Lower leg skin (tissue), 3 donors: ENCODE data around the gene HOXB1.

Experiments
- POLR2A ChIP-seq, 2 donors: fragments of 450-650 bp; IDR thresholded peaks; one replicate each; pipeline ENCODE4 v1.6.1; 2016 to 2017; ENCODE audit warnings: antibody characterized with exemption in 2 of 2, mild to moderate bottlenecking in 1 of 2, moderate library complexity in 1 of 2
- TF ChIP-seq, protein P1 (sequence below), 3 donors: fragments of 450-650 bp; IDR thresholded peaks; one replicate each; pipeline ENCODE4 v1.5.1; 2016; ENCODE audit warnings: antibody characterized with exemption in 3 of 3, mild to moderate bottlenecking in 3 of 3, moderate library complexity in 2 of 3

DNA sequence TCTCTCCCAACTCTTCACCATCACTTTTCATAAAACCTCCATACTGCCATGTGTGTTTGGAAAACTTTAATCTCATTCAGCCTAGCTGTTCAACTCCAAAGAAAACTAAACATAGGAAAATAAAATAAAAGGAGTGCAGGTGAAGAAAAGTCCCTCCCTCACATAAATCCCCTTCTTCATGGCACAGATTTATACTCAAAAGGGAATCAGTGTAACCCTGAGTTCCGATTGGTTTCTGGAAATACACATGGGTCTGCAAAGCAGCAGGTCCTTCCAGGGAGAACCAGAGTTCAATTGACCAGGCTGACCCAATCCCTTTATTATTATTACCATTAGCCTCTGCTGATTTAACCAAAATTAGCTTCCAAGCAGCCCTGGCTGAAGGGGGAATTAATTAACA lies 23.0 kb upstream of the HOXB1 start:
- TF ChIP-seq, protein P1, sequence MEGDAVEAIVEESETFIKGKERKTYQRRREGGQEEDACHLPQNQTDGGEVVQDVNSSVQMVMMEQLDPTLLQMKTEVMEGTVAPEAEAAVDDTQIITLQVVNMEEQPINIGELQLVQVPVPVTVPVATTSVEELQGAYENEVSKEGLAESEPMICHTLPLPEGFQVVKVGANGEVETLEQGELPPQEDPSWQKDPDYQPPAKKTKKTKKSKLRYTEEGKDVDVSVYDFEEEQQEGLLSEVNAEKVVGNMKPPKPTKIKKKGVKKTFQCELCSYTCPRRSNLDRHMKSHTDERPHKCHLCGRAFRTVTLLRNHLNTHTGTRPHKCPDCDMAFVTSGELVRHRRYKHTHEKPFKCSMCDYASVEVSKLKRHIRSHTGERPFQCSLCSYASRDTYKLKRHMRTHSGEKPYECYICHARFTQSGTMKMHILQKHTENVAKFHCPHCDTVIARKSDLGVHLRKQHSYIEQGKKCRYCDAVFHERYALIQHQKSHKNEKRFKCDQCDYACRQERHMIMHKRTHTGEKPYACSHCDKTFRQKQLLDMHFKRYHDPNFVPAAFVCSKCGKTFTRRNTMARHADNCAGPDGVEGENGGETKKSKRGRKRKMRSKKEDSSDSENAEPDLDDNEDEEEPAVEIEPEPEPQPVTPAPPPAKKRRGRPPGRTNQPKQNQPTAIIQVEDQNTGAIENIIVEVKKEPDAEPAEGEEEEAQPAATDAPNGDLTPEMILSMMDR (IDR thresholded peaks at IDR 0.05): no peak
- no peak for TF ChIP-seq POLR2A (IDR thresholded peaks at IDR 0.05)
